GM19455 (cell line): ENCODE measurements around the gene SMARCA2.

Experiments used
- ATAC-seq: cut with Tn5 transposase; IDR thresholded peaks from one replicate; pipeline ENCODE4 v1.9.1; 2021; ENCODE audit not compliant: unreplicated experiment

Gene SMARCA2

DNA sequence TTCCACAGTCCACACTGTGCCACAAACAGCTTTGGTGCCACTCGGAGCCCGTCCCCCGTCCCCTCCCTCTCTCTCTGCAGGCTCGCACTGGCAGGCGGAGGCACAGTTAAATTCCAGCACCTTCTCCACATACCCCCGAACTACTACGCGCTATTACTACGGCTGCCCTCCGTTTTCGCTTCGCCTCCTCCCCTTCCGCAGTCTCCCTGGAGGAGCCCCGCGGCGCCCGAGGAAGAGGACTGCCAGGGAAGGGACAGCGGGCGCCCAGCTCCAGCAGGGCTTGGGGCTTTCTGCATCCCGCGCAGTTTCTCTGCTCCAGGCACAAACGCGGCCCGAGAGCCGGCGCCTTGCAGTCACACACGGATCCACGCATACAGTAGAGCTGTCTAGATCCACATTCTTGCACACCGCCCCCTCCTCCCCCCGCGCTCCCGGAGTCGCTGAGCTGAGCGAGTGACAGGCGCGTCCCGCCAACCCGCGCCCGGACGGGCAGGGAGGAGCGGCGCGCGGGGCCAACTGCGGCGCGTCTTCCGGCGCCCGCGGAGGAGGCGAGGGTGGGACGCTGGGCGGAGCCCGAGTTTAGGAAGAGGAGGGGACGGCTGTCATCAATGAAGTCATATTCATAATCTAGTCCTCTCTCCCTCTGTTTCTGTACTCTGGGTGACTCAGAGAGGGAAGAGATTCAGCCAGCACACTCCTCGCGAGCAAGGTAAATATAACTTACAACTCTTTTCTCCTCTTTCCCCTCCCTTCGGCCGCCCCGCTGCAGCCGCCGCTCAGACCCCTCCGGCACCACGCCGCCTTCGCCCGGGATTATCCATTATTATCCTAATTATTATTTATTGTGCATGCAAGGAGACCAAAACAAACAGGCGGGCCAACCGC is at the start of gene SMARCA2:
Gene SMARCA2 (plus strand): TSS at position 652 of the 885 bp plus-strand sequence. CDS start 13,676 bp downstream, outside the sequence.
- peak; percentile 70 for ATAC-seq

GRCh38 chr9:1966725-1967366 is 48.3 kb upstream of the SMARCA2 start:
- no peak for ATAC-seq

GRCh38 chr9:1969160-1969559 is 46.0 kb upstream of the SMARCA2 start:
- ATAC-seq = no peak

DNA sequence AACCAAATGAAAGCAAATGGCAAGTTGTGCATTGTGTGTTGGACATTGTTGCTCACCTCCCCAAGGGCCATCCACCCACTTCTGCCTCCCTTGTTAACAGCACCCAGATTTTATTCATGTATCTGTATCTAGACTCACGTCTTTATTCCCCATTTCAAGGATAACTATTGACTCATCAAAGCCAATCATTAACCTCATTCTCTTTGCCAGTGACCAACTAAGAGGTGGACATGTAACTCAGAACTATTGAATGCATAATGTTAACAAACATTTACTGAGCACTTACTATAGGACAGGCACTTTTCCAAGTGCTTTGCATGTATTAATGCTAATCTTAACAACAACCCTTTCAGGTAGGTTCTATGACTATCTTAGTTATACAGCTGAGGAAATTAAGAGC is 45.2 kb upstream of the SMARCA2 start:
- no peak for ATAC-seq

DNA sequence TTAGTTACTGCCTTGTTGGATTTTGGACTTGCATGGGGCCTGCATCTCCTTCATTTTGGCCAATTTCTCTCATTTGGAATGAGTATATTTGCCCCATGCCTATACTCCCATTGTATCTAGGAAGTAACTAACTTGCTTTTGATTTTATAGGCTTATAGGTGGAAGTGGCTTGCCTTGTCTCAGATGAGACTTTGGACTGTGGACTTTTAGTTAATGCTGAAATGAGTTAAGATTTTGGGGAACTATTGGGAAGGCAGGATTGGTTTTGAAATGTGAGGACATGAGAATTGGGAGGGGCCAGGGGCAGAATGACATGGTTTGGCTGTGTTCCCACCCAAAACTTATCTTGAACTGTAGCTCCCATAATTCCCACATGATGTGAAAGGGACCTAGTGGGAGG is 42.5 kb upstream of the SMARCA2 start:
- no peak for ATAC-seq

DNA sequence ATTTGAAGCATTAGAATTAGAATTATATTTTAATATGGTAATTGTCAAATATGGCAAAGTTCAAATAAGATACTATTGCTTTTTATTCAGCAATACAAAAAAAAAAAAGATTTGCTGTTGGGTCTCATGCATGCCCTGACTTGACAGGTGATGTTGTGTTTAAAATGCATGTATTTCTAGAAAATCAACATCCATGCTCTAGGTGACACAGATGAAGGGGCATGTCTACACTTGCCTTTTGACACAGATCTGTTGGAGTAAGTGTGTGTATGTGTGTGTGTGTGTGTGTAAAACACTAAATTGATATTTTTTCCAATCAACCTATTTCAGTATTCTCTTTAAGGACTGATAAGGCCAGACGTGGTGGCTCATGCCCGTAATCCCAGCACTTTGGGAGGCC is 38.1 kb upstream of the SMARCA2 start:
- no peak for ATAC-seq

DNA sequence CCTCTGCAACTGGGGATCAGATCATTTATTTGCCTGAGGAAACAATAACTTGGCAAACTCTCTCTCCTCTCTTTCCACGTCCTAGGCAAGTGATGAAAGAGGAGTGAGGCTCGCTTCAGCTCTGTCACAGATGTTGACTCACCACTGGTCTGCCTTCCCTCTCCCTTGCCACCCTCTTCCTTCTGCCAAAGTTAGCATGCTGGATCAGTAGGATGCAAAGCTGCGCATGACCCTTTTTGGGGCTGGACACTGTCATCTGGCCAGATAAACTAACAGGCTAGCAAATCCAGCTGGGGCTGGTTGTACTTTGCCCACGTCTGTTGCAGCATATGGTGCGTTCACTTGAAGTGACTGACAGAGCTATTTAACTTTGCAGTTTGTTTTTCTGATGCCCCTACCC is 36.2 kb upstream of the SMARCA2 start:
- no peak for ATAC-seq

- no peak for ATAC-seq
Measured at GRCh38 chr9:1979741-1980367, 35.3 kb upstream of the SMARCA2 start.

- ATAC-seq = no peak
Measured at GRCh38 chr9:1980387-1980786, 34.8 kb upstream of the SMARCA2 start.

GRCh38 chr9:1982074-1982473 is 33.1 kb upstream of the SMARCA2 start:
- ATAC-seq = no peak

GRCh38 chr9:1986341-1986740 is 28.8 kb upstream of the SMARCA2 start:
- ATAC-seq = no peak

GRCh38 chr9:1989500-1989899 is 25.6 kb upstream of the SMARCA2 start:
- ATAC-seq = no peak

DNA sequence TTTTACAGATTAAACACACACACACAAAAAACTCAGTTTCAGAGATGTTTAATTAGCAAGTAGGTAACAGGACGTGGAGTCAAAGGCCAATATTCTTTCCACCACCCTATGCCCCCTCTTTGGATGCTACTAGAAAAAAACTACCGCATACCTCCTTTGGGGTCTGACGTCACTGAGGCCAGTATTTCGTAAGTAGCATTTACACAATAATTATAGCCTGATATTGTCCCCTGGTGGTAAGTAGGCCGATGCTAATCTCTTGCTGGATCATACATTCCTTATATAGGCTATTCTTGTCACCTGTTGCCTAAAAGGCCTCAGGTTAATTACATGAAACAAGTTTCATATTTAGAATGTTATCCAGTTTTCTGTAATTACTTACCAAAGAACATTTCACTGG is 21.0 kb upstream of the SMARCA2 start:
- no peak for ATAC-seq

- ATAC-seq = no peak
Measured at GRCh38 chr9:1995084-1995483, 20.1 kb upstream of the SMARCA2 start.

GRCh38 chr9:1996156-1996555 is 19.0 kb upstream of the SMARCA2 start:
- ATAC-seq = no peak

DNA sequence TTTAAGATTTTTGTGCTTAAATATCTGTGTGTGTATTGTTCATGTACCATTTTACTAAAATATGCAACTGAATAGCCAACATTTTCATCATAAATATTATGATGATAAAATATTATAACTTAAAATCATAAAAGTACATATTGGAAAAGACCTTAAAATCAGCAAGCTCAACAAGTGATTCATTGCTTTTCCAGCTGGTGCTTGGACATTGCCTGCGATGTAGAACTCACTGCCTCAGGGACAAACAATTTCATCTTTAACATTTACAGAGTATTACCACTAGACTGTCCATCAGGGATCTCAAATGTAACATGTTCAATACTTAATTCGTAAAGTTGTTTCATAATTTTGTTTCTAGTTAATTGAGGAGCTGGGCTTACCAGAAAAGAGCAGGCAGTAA is 17.5 kb upstream of the SMARCA2 start:
- ATAC-seq = no peak

- no peak for ATAC-seq
Measured at GRCh38 chr9:1998111-1998510, 17.0 kb upstream of the SMARCA2 start.

DNA sequence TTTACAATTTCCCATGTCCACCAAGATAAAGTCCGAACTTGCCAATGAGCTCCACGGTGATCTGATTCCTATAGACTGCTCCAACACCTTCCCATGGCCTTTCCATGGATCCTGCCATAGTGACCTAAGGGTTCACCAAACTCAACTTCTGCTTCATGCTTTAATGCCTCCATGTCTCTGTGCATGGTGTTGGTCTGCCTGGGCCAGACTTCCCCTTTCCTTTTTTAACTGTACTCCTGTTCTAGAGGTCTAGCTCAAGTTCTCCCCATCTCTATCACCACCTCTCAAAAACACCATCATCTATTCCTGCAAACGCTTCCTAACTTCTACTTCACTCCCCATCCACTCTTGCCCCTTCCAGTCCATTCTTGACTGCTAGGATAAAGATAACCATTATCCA is 14.8 kb upstream of the SMARCA2 start:
- no peak for ATAC-seq

DNA sequence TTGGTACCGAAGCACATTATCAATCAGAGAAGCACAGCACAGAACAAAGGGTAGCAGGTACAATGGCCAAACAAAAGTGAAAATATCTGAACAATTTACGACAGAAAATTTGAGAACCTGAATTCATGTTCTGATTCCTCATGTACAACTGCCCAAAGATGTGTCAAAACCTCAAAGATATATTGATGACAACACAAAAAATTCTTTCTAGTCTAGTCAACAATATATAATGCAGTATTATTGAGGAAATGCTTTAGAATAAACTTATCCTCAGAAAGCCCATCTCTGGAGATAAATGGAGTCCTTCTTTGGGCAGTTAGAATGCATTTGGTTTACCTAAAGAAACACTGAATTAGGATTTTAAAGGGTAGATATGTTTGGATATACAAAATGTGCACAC is 6.8 kb upstream of the SMARCA2 start:
- ATAC-seq = no peak

- ATAC-seq = peak; percentile 13
Measured at GRCh38 chr9:2012347-2012746, 2.8 kb upstream of the SMARCA2 start.

DNA sequence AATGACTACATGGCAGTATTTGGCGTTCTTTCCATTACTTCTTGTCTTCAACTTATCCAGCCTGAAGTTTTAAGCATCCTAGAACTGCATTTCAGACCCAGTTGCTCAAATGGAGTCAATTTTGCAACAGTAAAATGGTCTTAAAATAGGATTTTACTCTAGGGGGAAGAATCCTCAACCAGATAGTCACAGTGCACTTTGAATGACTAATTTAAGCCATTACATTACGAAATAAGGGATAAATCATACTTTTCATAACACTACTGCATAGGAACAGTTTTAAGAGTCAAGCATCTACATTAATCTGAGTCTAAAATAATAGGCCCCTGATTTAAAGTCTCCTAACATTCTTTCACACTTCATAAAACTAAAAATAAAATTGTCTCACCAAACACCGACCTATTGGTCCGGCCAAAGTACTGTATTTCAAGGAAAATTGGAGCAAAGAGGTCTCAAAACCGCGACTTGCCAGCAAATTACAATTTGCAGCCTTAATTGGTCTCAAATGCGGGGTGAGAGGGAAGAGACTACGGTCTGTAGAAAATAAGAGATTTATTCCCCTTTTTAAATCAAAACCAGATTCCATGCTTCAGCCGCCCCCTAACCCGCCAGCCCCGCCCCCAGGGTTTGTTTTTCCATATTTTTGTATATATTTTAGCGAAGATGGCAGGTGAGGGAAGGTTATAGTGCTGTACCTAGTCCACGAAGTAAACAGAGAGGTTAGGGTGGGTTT is 1.2 kb upstream of the SMARCA2 start:
- ATAC-seq = no peak
